HG02678 (cell line): ENCODE results near the gene KLC3.
"Not testable (repeated sequence)": the region's sequence is repeated elsewhere in the genome, so short reads cannot be mapped to it uniquely, and the experiment has no call there.

ENCODE experiments used
- ATAC-seq: cut with Tn5 transposase; IDR thresholded peaks from one replicate; pipeline ENCODE4 v1.9.1; 2021; ENCODE audit warnings: mild to moderate bottlenecking, moderate library complexity; ENCODE audit not compliant: unreplicated experiment

Gene KLC3

GRCh38 chr19:45314708-45315245, 25.8 kb upstream of the KLC3 start:
- no peak for ATAC-seq

DNA sequence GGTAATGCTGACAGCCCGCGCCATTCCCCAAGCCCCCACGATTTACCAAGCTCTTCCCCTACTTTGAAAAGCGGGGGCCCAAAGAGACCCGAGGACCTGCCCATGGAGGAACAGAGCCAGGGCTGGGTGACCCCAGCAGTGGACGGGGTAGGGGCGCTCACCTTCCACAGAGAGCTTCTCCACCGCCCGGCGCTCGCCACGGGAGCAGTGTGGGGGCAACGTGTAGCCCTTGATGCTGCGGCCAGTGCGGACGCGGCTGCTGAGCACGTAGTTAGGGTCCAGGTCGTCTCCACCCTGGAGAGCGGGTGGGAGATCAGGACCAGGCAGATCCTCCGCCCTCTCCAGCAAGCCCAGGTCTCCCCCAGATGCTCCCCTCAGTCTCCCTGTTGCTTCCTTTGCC, 25.2 kb upstream of the KLC3 start:
- ATAC-seq: no peak

DNA sequence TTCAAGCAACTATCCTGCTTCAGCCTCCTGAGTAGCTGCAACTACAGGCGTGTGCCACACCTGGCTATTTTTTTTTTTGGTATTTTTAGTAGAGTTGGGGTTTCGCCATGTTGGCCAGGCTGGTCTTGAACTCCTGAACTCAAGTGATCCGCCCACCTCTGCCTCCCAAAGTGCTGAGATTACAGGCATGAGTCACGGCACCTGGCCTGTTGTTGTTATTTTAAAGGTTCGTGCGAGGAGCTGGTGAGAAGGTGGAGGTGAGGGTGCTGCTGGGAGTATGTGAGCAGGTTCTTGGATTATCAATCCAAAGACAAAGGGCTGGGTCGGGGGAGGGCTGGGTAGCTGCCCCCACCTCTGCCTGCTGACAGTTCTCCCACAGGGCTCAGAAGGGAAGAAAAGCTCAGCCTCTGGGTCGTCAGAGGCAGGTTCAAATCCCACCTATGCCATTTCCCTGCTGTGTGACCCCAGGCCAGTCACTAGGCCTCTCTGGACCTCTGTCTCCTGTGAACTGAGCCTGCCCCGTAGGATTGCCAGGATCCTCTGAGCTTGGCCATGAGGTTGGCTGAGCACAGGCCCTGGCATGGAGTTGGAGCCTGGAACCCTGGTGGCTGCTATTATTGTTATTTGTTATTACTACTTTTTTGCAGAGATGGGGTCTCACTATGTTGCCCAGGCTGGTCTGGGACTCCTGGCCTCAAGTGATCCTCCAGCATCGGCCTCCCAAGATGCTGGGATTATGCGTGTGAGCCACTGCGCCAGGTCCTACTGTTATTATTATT, 19.4 kb upstream of the KLC3 start:
- no peak for ATAC-seq

- no peak for ATAC-seq
Observed at GRCh38 chr19:45321848-45322247, 18.7 kb upstream of the KLC3 start.

DNA sequence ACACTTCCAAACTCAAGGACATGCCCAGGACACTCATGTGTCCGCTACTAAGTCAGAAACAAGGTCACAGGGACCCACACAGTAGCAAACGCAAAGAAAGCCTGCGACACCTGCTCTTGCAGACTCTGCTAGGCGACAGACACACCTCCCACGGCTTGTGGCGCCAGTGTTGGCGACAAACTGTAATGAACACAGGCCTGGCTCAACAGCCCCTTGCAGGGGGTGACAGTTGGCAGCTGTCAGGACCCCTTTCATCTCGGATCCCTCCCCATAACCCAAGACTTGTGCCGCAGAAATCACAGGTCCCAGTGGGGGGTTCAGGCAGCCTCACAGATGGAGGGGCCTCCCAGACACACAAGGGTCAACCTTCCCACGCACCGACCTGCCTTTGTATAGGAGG, 18.2 kb upstream of the KLC3 start:
- ATAC-seq: no peak

- ATAC-seq: no peak
Observed at GRCh38 chr19:45322744-45323281, 17.7 kb upstream of the KLC3 start, which contains the start of gene CKM. Gene CKM (minus strand): TSS chr19:45322875. CDS start chr19:45319713, 3,162 bp downstream.

DNA sequence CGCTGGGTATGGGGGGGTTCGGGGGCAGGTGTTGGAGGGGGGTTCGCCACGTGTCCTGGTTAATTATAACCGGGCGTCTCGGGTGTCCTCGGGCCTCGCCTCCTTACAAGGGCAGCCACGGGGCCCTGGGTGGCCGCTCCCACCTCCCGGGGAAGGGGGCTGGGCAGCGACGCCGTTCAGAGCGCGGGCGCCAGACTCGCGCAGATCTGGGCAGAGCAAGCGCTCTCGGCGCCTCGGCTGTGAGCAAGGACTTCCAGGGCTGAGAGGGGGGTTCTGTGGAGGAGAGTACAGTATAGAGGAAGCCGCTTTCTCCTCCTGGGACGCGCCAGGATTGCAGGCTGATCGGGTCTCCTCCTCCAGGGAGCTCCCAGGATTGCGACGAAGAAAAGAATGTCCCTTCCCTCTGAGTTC, 16.9 kb upstream of the KLC3 start:
- ATAC-seq: no peak

DNA sequence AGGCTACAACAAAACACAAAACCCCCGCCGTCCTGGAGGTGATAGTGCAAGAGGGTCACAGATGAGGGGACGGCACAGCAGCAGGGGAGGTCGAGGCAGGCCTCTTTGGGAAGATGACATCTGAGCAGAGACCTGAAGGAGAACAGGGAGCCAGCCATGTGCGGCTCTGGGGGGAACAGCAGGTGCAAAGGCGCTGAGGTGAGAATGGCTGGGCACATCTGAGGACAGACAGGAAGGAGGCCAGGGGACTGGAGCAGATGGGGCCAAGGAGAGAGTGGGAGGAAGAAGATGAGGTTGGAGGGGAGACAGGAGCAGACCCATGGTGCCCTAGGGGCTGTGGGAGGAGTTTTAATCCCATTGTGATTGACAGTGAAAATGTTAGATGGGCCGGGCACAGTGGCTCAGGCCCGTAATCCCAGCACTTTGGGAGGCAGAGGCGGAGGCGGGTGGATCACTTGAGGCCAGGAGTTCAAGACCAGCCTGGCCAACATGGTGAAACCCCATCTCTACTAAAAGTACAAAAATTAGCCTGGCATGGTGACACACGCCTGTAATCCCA, 16.1 kb upstream of the KLC3 start:
- no peak for ATAC-seq

GRCh38 chr19:45327404-45328143, 13.0 kb upstream of the KLC3 start:
- no peak for ATAC-seq

DNA sequence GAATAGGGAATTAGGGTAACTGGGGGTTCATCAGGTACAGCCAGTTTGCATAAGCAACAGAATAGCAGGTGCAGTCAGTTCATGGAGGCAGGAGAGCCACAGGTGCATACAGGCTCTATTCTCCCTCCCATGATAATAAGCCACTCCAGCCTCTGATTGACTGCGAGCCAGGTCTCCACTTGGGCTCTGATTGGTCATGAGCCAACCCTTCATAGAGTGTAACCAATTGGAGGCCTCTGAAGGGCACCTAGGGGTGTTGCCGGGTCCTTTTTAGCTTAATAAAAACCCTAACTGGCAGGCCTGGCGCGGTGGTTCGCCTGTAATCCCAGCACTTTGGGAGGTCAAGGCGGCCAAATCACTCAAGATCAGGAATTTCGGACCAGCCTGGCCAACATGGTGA, 9.1 kb upstream of the KLC3 start:
- no peak for ATAC-seq

DNA sequence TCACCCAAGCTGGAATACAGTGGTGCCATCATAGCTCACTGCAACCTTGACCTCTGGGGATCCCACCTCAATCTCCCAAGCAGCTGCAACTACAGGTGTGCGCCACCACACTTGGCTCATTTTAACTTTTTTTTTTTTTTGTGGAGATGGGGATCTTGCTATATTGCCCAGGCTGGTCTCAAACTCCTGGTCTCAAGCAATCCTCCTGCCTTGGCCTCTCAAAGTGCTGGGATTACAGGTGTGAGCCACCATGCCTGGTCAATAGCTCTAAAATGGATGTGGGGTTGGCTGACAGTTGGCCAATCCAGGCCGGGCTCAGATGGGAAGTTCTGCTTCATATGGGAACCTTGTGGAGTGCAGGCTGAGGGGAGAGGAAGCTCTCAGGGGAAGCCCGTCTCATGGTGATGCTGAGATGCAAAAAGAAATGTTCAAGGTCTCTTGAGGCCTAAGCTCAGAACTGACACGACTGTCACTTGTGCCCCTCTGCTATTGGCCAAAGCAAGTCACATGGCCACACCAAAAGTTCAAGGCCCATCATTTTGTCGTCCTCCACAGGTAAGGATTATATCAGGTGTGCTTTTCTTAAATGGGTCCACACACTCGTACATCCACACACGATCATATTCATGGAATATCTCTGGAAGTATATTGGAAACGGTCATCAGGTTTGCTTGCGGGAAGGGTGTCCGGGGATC, 6.8 kb upstream of the KLC3 start:
- no peak for ATAC-seq

GRCh38 chr19:45334881-45335280, 5.7 kb upstream of the KLC3 start:
- not testable (repeated sequence) for ATAC-seq

DNA sequence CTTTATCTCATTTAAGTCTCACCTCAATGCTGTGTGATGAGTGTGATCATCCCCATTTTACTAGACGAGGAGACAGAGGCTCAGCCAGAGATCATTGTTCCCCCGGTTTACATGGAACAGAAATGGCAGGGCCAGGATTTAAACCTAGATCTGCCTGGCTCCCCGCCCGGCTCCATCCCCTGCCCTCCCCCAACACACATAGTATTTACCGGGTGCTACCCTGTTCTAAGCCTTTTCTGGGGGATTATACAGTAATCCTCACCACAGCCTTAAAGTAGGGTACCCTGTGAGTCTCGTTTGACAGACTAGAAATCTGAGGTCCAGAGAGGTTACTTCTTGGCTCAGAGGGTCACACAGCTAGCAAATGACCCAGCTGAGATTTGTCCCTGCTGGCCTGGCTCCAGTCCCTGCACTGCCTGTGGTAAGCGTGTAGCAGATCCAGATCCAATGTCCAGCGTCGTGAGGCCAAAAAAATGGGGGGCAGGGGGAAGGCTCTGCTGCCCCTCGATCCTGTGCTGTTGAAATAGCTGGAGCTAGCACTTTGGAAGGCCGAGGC, 3.8 kb upstream of the KLC3 start:
- no peak for ATAC-seq

GRCh38 chr19:45339629-45340028, 921 bp upstream of the KLC3 start:
- no peak for ATAC-seq

DNA sequence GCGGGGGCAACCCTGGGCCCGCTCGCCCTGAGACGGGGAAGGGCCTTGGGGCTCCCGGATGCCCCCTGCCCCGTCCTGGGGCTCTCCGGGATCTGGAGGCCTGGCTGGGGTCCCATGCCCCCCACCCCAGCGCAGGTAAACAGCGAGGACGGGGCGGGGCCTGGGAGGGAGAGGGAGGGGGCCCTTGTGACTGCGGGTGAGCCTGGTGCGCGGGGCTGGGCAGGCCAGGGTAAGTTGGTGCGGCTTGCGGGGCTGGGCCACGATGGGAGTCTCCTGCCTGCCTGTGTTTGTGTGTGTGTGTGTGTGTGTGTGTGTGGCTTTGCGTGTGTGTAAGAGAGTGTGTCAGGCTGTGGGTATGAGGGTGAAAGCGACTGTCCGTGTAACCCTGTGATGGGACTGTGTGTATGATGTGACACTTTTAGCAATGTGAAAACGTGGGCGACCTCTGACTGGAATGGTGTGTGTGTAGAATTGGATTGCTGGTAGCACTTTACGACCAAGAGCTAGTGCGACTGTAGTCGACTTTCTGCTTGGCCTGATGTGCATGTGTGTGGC, 426 bp downstream of the KLC3 start:
- ATAC-seq: no peak

GRCh38 chr19:45342911-45343310, 2.4 kb downstream of the KLC3 start:
- no peak for ATAC-seq

DNA sequence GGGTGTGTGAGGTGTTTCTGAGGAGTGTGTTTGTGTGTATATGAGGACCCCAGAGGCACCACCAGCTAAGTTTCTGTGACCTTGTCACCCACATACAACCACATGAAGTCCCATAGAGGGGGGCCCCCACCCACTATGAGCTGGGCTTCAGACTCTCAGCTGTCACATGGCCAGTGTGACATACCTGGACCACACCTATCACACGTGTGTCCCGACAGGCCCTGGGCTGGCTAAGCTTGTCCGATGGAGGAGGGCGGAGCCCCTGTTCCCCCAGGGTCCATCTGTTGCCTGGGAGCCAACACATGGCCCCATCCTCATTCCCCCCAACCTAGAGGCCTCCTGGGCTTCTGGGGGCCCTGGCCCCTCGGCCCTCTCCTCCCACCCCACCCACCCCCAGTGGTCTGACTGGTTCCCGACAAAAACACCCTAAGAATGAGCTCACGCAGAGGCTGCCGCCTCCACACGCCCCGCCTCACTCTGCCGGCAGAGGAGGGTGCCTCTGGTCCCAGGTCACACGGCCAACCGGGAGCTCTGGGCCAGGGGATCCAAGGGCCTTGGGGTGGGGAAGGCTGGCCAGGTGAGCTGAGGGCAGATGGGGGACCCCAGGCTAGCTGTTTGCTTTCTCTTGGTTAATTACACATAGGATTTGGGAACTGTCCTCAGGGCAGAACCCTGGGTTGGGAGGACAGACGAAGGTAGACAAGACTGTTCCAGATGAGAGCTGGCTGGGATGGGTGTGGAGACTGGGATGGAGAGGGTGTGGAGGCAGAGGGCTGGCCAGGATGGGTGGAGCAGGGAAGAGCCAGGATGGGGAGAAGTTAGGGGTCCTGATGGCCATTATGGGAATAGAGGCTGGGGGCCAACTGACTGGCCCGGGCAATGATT, 4.3 kb downstream of the KLC3 start:
- no peak for ATAC-seq

DNA sequence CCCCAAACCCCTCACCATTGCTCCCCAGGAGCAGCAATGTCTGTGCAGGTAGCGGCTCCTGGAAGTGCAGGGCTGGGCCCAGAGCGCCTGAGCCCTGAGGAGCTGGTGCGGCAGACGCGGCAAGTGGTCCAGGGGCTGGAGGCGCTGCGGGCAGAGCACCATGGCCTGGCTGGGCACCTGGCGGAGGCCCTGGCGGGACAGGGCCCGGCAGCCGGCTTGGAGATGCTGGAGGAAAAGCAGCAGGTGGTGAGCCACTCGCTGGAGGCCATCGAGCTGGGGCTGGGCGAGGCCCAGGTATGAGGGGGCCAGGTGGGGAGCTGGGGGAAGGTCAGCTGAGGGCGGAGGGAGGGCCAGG, 4.9 kb downstream of the KLC3 start:
- ATAC-seq: no peak

GRCh38 chr19:45346449-45346848, 5.9 kb downstream of the KLC3 start:
- no peak for ATAC-seq
